GM12873 (cell line): ENCODE results near the gene DNAH17.

Experiments used
- CTCF ChIP-seq: IDR thresholded peaks from 2 replicates; pipeline ENCODE4 v1.5.1; 2012; ENCODE audit warnings: low read depth, mild to moderate bottlenecking, moderate library complexity, low read length, control low read depth; ENCODE audit not compliant: insufficient read depth; ENCODE audit errors: missing control alignments

The DNAH17 gene

GRCh38 chr17:78524870-78525510 lies 52.2 kb downstream of the DNAH17 start:
- no peak for TF ChIP-seq CTCF

- no peak for TF ChIP-seq CTCF
Measured at GRCh38 chr17:78523934-78524655, 53.1 kb downstream of the DNAH17 start.

GRCh38 chr17:78522031-78522809 lies 55.0 kb downstream of the DNAH17 start:
- no peak for TF ChIP-seq CTCF

GRCh38 chr17:78517421-78517820 lies 59.8 kb downstream of the DNAH17 start:
- TF ChIP-seq CTCF: no peak

- no peak for TF ChIP-seq CTCF
Measured at GRCh38 chr17:78515480-78515879, 61.7 kb downstream of the DNAH17 start.

GRCh38 chr17:78514521-78514920 lies 62.7 kb downstream of the DNAH17 start:
- no peak for TF ChIP-seq CTCF

GRCh38 chr17:78512976-78513375 lies 64.2 kb downstream of the DNAH17 start:
- no peak for TF ChIP-seq CTCF
